ENCODE data around the gene CALM3.
A peak's percentile ranks its signal among the peaks of the same experiment; 100 is the strongest.
"Not testable (repeated sequence)": the region's sequence is repeated elsewhere in the genome, so short reads cannot be mapped to it uniquely, and the experiment has no call there.

Gene CALM3

GRCh38 chr19:46616631-46617322 is 15.6 kb downstream of the CALM3 start:
- peak; percentile 33 for DNase-seq

- DNase-seq = no peak
Measured at GRCh38 chr19:46617601-46618000, 16.5 kb downstream of the CALM3 start.

- DNase-seq = no peak
Measured at GRCh38 chr19:46618670-46619231, 17.6 kb downstream of the CALM3 start.

GRCh38 chr19:46620267-46620666 is 19.1 kb downstream of the CALM3 start:
- no peak for DNase-seq

- DNase-seq = no peak
Measured at GRCh38 chr19:46620716-46621115, 19.6 kb downstream of the CALM3 start.

GRCh38 chr19:46621191-46622117 is 20.3 kb downstream of the CALM3 start:
- DNase-seq = no peak

- no peak for DNase-seq
Measured at GRCh38 chr19:46622118-46622446, 21.0 kb downstream of the CALM3 start.

- DNase-seq = no peak
Measured at GRCh38 chr19:46623915-46624502, 22.9 kb downstream of the CALM3 start.

GRCh38 chr19:46624958-46625661 is 24.0 kb downstream of the CALM3 start, which contains the start of gene PTGIR:
PTGIR (minus strand) TSS chr19:46625089; CDS start chr19:46624225, 864 bp downstream.
- no peak for DNase-seq

GRCh38 chr19:46625731-46626130 is 24.6 kb downstream of the CALM3 start:
- DNase-seq = no peak

- DNase-seq = no peak
Measured at GRCh38 chr19:46626446-46626845, 25.3 kb downstream of the CALM3 start.

GRCh38 chr19:46628970-46629369 is 27.8 kb downstream of the CALM3 start:
- not testable (repeated sequence) for DNase-seq

- no peak for DNase-seq
Measured at GRCh38 chr19:46629546-46630025, 28.5 kb downstream of the CALM3 start.

- DNase-seq = no peak
Measured at GRCh38 chr19:46630586-46631205, 29.6 kb downstream of the CALM3 start.

GRCh38 chr19:46631481-46631880 is 30.4 kb downstream of the CALM3 start:
- DNase-seq = no peak

- no peak for DNase-seq
Measured at GRCh38 chr19:46633130-46633529, 32.0 kb downstream of the CALM3 start.

- peak; percentile 3 for DNase-seq
Measured at GRCh38 chr19:46634045-46634655, 33.0 kb downstream of the CALM3 start.

- no peak for DNase-seq
Measured at GRCh38 chr19:46634656-46635218, 33.6 kb downstream of the CALM3 start.

- DNase-seq = no peak
Measured at GRCh38 chr19:46635920-46636761, 35.0 kb downstream of the CALM3 start, which contains the start of gene GNG8. GNG8 (minus strand) TSS chr19:46636202; CDS start chr19:46634682, 1,520 bp downstream.

- no peak for DNase-seq
Measured at GRCh38 chr19:46637224-46637623, 36.1 kb downstream of the CALM3 start.

Measured in NCI-H1092 treated with DMSO at 0.1 percent for 48 hours (cell line).